CD14-positive monocyte (primary cell): ENCODE measurements around the gene TAS1R2. TPM values are rescaled to one million over a fixed set of nuclear protein-coding genes. Genes with fewer than 3 reads are reported as not detected.

Experiments
- DNase-seq, 3 donors: peaks; one replicate each; pipeline ENCODE4 v3.0.0-alpha.2; 2011 to 2022
- H2AFZ ChIP-seq: 2 replicates; pipeline ENCODE4 v1.6.0; 2012; ENCODE audit warnings: mild to moderate bottlenecking, low read depth, low read length, inconsistent platforms; ENCODE audit not compliant: insufficient read depth, poor library complexity, severe bottlenecking
- H3K27ac ChIP-seq, 2 donors: 1 replicate in 1 of 2; 2 replicates in 1 of 2; pipeline ENCODE4 v1.5.1; 2012 to 2013; ENCODE audit warnings: low read length in 2 of 2, control low read depth in 1 of 2, inconsistent platforms in 1 of 2, low read depth in 1 of 2, mild to moderate bottlenecking in 1 of 2
- H3K27me3 ChIP-seq, 2 donors: one replicate each; pipeline versions ENCODE4 v1.6.0 to v1.6.1; 2011 to 2013; ENCODE audit warnings: low read length in 2 of 2; ENCODE audit not compliant: control insufficient read depth in 2 of 2, insufficient read depth in 2 of 2
- H3K36me3 ChIP-seq, 2 donors: replicated peaks in 1 of 2; 1 replicate in 1 of 2; 2 replicates in 1 of 2; pipeline versions ENCODE4 v1.5.1 to v1.6.1; 2012 to 2013; ENCODE audit warnings: low read length in 2 of 2, control low read depth in 1 of 2, inconsistent platforms in 1 of 2, mild to moderate bottlenecking in 1 of 2; ENCODE audit not compliant: insufficient read depth in 2 of 2, control insufficient read depth in 1 of 2
- H3K4me1 ChIP-seq, 2 donors: 1 replicate in 1 of 2; 2 replicates in 1 of 2; pipeline versions ENCODE4 v1.5.1 to v1.6.1; 2012 to 2013; ENCODE audit warnings: low read length in 2 of 2, control low read depth in 1 of 2, inconsistent platforms in 1 of 2, mild to moderate bottlenecking in 1 of 2, moderate library complexity in 1 of 2; ENCODE audit not compliant: insufficient read depth in 2 of 2, control insufficient read depth in 1 of 2
- H3K4me2 ChIP-seq: replicated peaks from 2 replicates; pipeline ENCODE3; 2012; ENCODE audit warnings: low read length, moderate library complexity, mild to moderate bottlenecking; ENCODE audit not compliant: poor library complexity, severe bottlenecking; ENCODE audit errors: extremely low read depth
- H3K4me3 ChIP-seq, 3 experiments: fragments of 200-600 bp in 1 of 3; sonication (generic) in 1 of 3; replicated peaks in 1 of 3; 1 replicate in 2 of 3; 2 replicates in 1 of 3; pipeline ENCODE4 v1.5.1; 2011 to 2013; ENCODE audit warnings: low read length in 3 of 3, mild to moderate bottlenecking in 3 of 3, control low read depth in 2 of 3, low read depth in 2 of 3, inconsistent platforms in 1 of 3, moderate library complexity in 1 of 3
- H3K79me2 ChIP-seq: 2 replicates; pipeline ENCODE4 v1.6.0; 2012; ENCODE audit warnings: mild to moderate bottlenecking, control low read depth, inconsistent platforms, low read length, moderate library complexity; ENCODE audit not compliant: insufficient read depth
- H3K9ac ChIP-seq: 2 replicates; pipeline ENCODE4 v1.6.0; 2017; ENCODE audit warnings: low read length, mild to moderate bottlenecking; ENCODE audit not compliant: insufficient read depth, poor library complexity, severe bottlenecking
- H3K9me3 ChIP-seq, 2 donors: replicated peaks in 1 of 2; 1 replicate in 1 of 2; 2 replicates in 1 of 2; pipeline versions ENCODE4 v1.5.1 to v1.6.1; 2012 to 2013; ENCODE audit warnings: low read length in 2 of 2, control low read depth in 1 of 2; ENCODE audit not compliant: control insufficient read depth in 1 of 2, insufficient read depth in 1 of 2
- H4K20me1 ChIP-seq: 2 replicates; pipeline ENCODE4 v1.6.0; 2012; ENCODE audit warnings: mild to moderate bottlenecking, low read length, control low read depth, moderate library complexity; ENCODE audit not compliant: insufficient read depth
- H3K27ac Mint-ChIP-seq, 7 donors: one replicate each; pipeline ENCODE4 v1.8.0; 2020; ENCODE audit warnings: mild to moderate bottlenecking in 7 of 7, mixed read lengths in 7 of 7, moderate library complexity in 6 of 7, inconsistent platforms in 2 of 7
- H3K27me3 Mint-ChIP-seq, 3 donors: one replicate each; pipeline ENCODE4 v1.8.0; 2021 to 2022; ENCODE audit warnings: low read depth in 3 of 3, mild to moderate bottlenecking in 3 of 3, mixed read lengths in 3 of 3, moderate library complexity in 3 of 3, inconsistent platforms in 1 of 3
- H3K36me3 Mint-ChIP-seq, 2 donors: one replicate each; pipeline ENCODE4 v1.8.0; 2020; ENCODE audit warnings: mixed read lengths in 2 of 2, inconsistent platforms in 1 of 2, mild to moderate bottlenecking in 1 of 2
- H3K4me1 Mint-ChIP-seq: one replicate; pipeline ENCODE4 v1.8.0; 2020; ENCODE audit warnings: mild to moderate bottlenecking, mixed read lengths
- H3K4me3 Mint-ChIP-seq, 2 donors: one replicate each; pipeline ENCODE4 v1.8.0; 2020; ENCODE audit warnings: mild to moderate bottlenecking in 2 of 2, mixed read lengths in 2 of 2, moderate library complexity in 1 of 2
- H3K9me3 Mint-ChIP-seq, 7 donors: one replicate each; pipeline ENCODE4 v1.8.0; 2020 to 2022; ENCODE audit warnings: mixed read lengths in 7 of 7, mild to moderate bottlenecking in 6 of 7, moderate library complexity in 6 of 7, inconsistent platforms in 2 of 7
- CTCF ChIP-seq: fragments of 200-600 bp; IDR thresholded peaks from one replicate; pipeline ENCODE4 v1.8.0; 2022; ENCODE audit warnings: antibody characterized with exemption, mild to moderate bottlenecking
- WGBS: methylation state at CpG from one replicate; pipeline ENCODE4 v1.1.5; 2013; ENCODE audit warnings: missing lambda C conversion rate; ENCODE audit not compliant: insufficient coverage; 5-methylcytosine and 5-hydroxymethylcytosine counted together
- intact Hi-C, 2 donors: fragments of 100-400 bp; cut with micrococcal nuclease; formaldehyde crosslinking; loops; one replicate each; pipeline versions ENCODE4 v1.15.0 to v1.15.1; 2023
- polyA minus RNA-seq: library from RNA; depleted of rRNA, polyadenylated mRNA; stranded (reverse); fragments of >200 nt; gene quantifications from 2 replicates; pipeline ENCODE4 v1.2.3, GENCODE V29; 2012
- polyA plus RNA-seq, 3 donors: library from polyadenylated mRNA; depleted of rRNA in 1 of 3; unstranded in 2 of 3; stranded (reverse) in 1 of 3; fragments of 300-500 nt in 2 of 3; fragments of >200 nt in 1 of 3; fragmentation: Illumina TruSeq in 2 of 3; gene quantifications; 1 replicate in 2 of 3; 2 replicates in 1 of 3; pipeline ENCODE4 v1.2.3, GENCODE V29; 2012 to 2021
- total RNA-seq, 12 experiments: library from RNA in 1 of 12; stranded (reverse) in 1 of 12; fragments of 120-200 nt in 1 of 12; gene quantifications; one replicate each; pipeline ENCODE4 v1.2.4 and lab custom pipeline; 2013 to 2026; ENCODE audit warnings: mixed read lengths in 6 of 12, inconsistent platforms in 1 of 12

The TAS1R2 gene
- not detected for total RNA-seq (2013)
- not detected for polyA plus RNA-seq
- polyA minus RNA-seq, result not detected in 2 replicates
- total RNA-seq (lab: John Stamatoyannopoulos, UW), result 0 to 0.60 (median 0.07) reads per million in 11 experiments

GRCh38 chr1:18859560-18859959 lies at the start of gene TAS1R2:
Gene TAS1R2, minus strand, starts transcription at chr1:18859660. Its CDS starts 0 bp downstream, at chr1:18859660.
- no peak for TF ChIP-seq CTCF
- no peak within 1 kb of the TSS for H3K4me3 Mint-ChIP-seq
- WGBS, result 76% methylated on average over 4 of the region's 4 CpGs

GRCh38 chr1:18907917-18908845 lies 48.7 kb upstream of the TAS1R2 start:
- TF ChIP-seq CTCF, result no peak
- intact Hi-C loops, result loop anchor here (2.0 to 10.0 kb wide), 4 partner anchors 43 to 297 kb away; partner anchors contain the start of gene IFFO2 (in 1 of the 2)
- Histone ChIP-seq H3K4me1 (peaks cover 33 to 36% of the 10 kb centered on the region in 2 donors), H3K79me2 (no peaks in the 10 kb centered on the region), H3K36me3 (peaks cover 6 to 31% of the 10 kb centered on the region in 2 donors), H3K9me3 (no peaks in the 10 kb centered on the region), H4K20me1 (peaks cover 13% of the 10 kb centered on the region), H3K4me3 (peak overlapping the region in 1 of 3 experiments; percentile 42), H3K4me2 (peak overlapping the region; percentile 69), H3K27me3 (no peaks in the 10 kb centered on the region), H3K27ac (peak overlapping the region; percentile 41 to 63), H3K9ac (peak overlapping the region; percentile 16), H2AFZ (peak overlapping the region; percentile 60)
- Mint-ChIP-seq H3K27me3 (no peaks in the 10 kb centered on the region), H3K4me1 (peaks cover 38% of the 10 kb centered on the region), H3K9me3 (no peaks in the 10 kb centered on the region), H3K36me3 (peaks cover 27 to 33% of the 10 kb centered on the region in 2 donors), H3K4me3 (peak overlapping the region; percentile 76 to 89), H3K27ac (peak overlapping the region; percentile 77 to 96 (median 93))
- 2% methylated on average over 18 of the region's 22 CpGs for WGBS
- DNase-seq, result peak; percentile 31 to 46 (median 37)

More at GRCh38 chr1:18859560-18859959, at the start of gene TAS1R2:
- Histone ChIP-seq H3K36me3 (no peaks in the 10 kb centered on the region), H3K27ac (no peak within 1 kb of the TSS), H3K4me2 (no peak within 1 kb of the TSS), H3K9me3 (no peaks in the 10 kb centered on the region), H2AFZ (no peak within 1 kb of the TSS), H3K27me3 (no peaks in the 10 kb centered on the region), H4K20me1 (no peaks in the 10 kb centered on the region), H3K79me2 (no peaks in the 10 kb centered on the region), H3K4me3 (no peak within 1 kb of the TSS), H3K4me1 (no peaks in the 10 kb centered on the region), H3K9ac (no peak within 1 kb of the TSS)
- Mint-ChIP-seq H3K36me3 (no peaks in the 10 kb centered on the region), H3K4me1 (no peaks in the 10 kb centered on the region), H3K27me3 (peaks cover 5 to 8% (median 7%) of the 10 kb centered on the region in 3 donors), H3K27ac (no peak within 1 kb of the TSS), H3K9me3 (peaks cover 0 to 2% (median 0%) of the 10 kb centered on the region in 7 donors)
- no peak for DNase-seq
- intact Hi-C loops, result no loop called here
